Vagina (tissue), 2 donors: Measurements from ENCODE around the gene RNF182. TPM values are rescaled to one million over a fixed set of nuclear protein-coding genes. Genes with fewer than 3 reads are reported as not detected.

Experiments used
- DNase-seq, 2 donors: peaks; one replicate each; pipeline ENCODE4 v3.0.0-alpha.2; 2017; ENCODE audit errors: extremely low spot score in 2 of 2
- H3K27ac ChIP-seq: fragments of 200-600 bp; sonication (generic); one replicate; pipeline ENCODE4 v1.5.1; 2019
- H3K27me3 ChIP-seq: fragments of 200-600 bp; sonication (generic); one replicate; pipeline ENCODE4 v1.5.1; 2019
- H3K36me3 ChIP-seq, 2 donors: fragments of 200-600 bp; sonication (generic); one replicate each; pipeline ENCODE4 v1.5.1; 2017 to 2019
- H3K4me1 ChIP-seq: fragments of 200-600 bp; sonication (generic); one replicate; pipeline ENCODE4 v1.5.1; 2019
- H3K4me3 ChIP-seq, 2 donors: fragments of 200-600 bp; sonication (generic); 1 replicate in 1 of 2; 2 replicates in 1 of 2; pipeline ENCODE4 v1.5.1; 2016 to 2019
- H3K9me3 ChIP-seq: fragments of 200-600 bp; sonication (generic); one replicate; pipeline ENCODE4 v1.5.1; 2019
- CTCF ChIP-seq, 3 experiments: fragments of 450-650 bp in 2 of 3; fragments of 200-600 bp in 1 of 3; sonication (generic) in 1 of 3; IDR thresholded peaks; one replicate each; pipeline ENCODE4 v1.5.1; 2017 to 2019; ENCODE audit warnings: antibody characterized with exemption in 3 of 3, mild to moderate bottlenecking in 2 of 3, moderate library complexity in 2 of 3
- POLR2A ChIP-seq, 2 donors: fragments of 450-650 bp; IDR thresholded peaks; one replicate each; pipeline ENCODE4 v1.6.1; 2017; ENCODE audit warnings: antibody characterized with exemption in 2 of 2, mild to moderate bottlenecking in 2 of 2, moderate library complexity in 2 of 2
- POLR2AphosphoS5 ChIP-seq, 2 donors: sonication (generic); formaldehyde crosslinking; IDR thresholded peaks; one replicate each; pipeline ENCODE4 v1.9.0; 2017; ENCODE audit warnings: antibody characterized with exemption in 2 of 2, mild to moderate bottlenecking in 2 of 2, low read depth in 1 of 2; ENCODE audit not compliant: insufficient read depth in 1 of 2
- intact Hi-C: fragments of 100-400 bp; cut with DNase I; formaldehyde crosslinking; loops from one replicate; pipeline ENCODE4 v1.15.1; 2023
- total RNA-seq: library from RNA; depleted of rRNA; stranded (reverse); fragments of >200 nt; gene quantifications from one replicate; pipeline ENCODE4 v1.2.3, GENCODE V29; 2016

RNF182 gene
- total RNA-seq, 1 donor from 2014 or later = 2.2 TPM

DNA sequence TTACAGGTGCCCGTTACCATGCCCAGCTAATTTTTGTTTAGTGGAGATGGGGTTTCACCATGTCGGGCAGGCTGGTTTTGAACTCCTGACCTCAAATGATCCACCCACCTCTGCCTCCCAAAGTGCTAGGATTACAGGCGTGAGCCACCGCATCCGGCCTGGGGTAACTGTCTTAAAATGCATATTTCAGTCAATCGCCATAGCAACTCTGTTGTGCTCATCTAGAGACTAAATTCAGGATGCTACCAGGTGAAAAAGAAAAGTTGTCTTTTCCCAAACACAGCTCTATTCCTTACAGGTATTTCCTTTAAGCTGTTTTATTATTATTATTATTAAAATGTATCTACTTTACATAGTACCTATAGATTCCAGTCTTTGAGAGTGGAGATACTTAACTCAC is 66.6 kb downstream of the RNF182 start:
- Histone ChIP-seq H3K27ac (no peak overlapping the region), H3K4me1 (peaks cover 7% of the 10 kb centered on the region)

DNA sequence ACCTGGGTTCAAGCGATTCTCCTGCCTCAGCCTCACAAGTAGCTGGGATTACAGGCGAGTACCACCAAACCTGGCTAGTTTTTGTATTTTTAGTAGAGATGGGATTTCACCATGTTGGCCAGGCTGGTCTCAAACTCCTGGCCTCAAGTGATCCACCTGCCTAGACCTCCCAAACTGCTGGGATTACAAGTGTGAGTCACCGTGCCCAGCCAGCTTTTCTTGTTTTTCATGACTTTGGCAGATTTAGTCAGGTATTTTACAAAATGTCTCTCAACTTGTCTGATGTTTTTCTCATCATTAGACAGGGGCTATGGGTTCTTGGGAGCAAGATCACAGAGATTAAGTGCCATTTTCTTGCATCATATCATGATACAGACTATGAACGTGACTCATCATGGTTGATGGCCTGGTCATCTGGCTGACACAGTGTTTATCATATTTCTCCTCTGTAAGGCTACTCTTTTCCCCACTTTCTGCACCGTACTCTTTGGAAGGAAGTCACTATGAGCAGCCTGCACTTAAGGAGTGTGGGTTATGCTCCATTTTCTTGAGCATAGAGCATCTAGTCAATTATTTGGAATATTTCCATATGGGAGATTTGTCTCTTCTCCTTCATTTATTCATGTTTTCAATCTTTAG is 67.8 kb downstream of the RNF182 start:
- Histone ChIP-seq H3K27me3 (no peaks in the 10 kb centered on the region), H3K36me3 (no peaks in the 10 kb centered on the region), H3K27ac (no peak overlapping the region), H3K4me1 (peaks cover 7% of the 10 kb centered on the region), H3K4me3 (no peak overlapping the region), H3K9me3 (no peaks in the 10 kb centered on the region)
- intact Hi-C loops = no loop called here
- DNase-seq = no peak
- no peak for TF ChIP-seq POLR2AphosphoS5 (IDR thresholded peaks at IDR 0.05; ENCODE audit: insufficient read depth in 1 of 2, low read depth in 1 of 2)
- no peak for TF ChIP-seq POLR2A (IDR thresholded peaks at IDR 0.05)
- no peak for TF ChIP-seq CTCF (IDR thresholded peaks at IDR 0.05)

More for the DNA sequence above, 66.6 kb downstream of the RNF182 start:
- Histone ChIP-seq H3K27me3 (no peaks in the 10 kb centered on the region), H3K9me3 (no peaks in the 10 kb centered on the region), H3K4me3 (no peak overlapping the region), H3K36me3 (no peaks in the 10 kb centered on the region)
- intact Hi-C loops = no loop called here
- TF ChIP-seq POLR2A (IDR thresholded peaks at IDR 0.05) (no peak), CTCF (IDR thresholded peaks at IDR 0.05) (no peak), POLR2AphosphoS5 (IDR thresholded peaks at IDR 0.05; ENCODE audit: insufficient read depth in 1 of 2, low read depth in 1 of 2) (no peak)
- no peak for DNase-seq

GRCh38 chr6:13993416-13993815 is 68.7 kb downstream of the RNF182 start:
- Histone ChIP-seq H3K27me3 (no peaks in the 10 kb centered on the region), H3K36me3 (no peaks in the 10 kb centered on the region), H3K9me3 (no peaks in the 10 kb centered on the region), H3K4me3 (no peak overlapping the region), H3K4me1 (peaks cover 7% of the 10 kb centered on the region), H3K27ac (no peak overlapping the region)
- TF ChIP-seq POLR2AphosphoS5 (IDR thresholded peaks at IDR 0.05; ENCODE audit: insufficient read depth in 1 of 2, low read depth in 1 of 2) (no peak), POLR2A (IDR thresholded peaks at IDR 0.05) (no peak), CTCF (IDR thresholded peaks at IDR 0.05) (no peak)
- no peak for DNase-seq
- intact Hi-C loops = no loop called here

DNA sequence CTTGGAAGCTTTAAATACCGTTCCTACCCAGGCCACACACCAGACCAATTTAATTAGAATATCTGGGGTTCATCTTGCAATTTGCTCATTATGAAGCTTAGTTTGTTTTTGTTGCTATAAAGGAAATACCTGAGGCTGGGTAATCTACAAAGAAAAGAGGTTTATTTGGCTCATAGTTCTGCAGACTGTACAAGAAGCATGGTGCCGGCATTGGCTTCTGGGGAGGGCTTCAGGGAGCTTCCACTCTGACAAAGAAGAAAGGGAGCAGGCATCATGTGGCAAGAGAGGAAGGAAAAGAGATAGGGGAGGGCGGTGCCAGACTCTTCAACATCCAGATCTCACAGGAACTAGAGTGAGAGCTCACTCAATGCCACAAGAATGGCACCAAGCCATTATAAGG is 73.6 kb downstream of the RNF182 start:
- no peak for DNase-seq
- Histone ChIP-seq H3K4me3 (no peak overlapping the region), H3K27ac (no peak overlapping the region), H3K9me3 (no peaks in the 10 kb centered on the region), H3K36me3 (no peaks in the 10 kb centered on the region), H3K27me3 (no peaks in the 10 kb centered on the region), H3K4me1 (no peaks in the 10 kb centered on the region)
- TF ChIP-seq POLR2A (IDR thresholded peaks at IDR 0.05) (no peak), POLR2AphosphoS5 (IDR thresholded peaks at IDR 0.05; ENCODE audit: insufficient read depth in 1 of 2, low read depth in 1 of 2) (no peak), CTCF (IDR thresholded peaks at IDR 0.05) (no peak)
- intact Hi-C loops = no loop called here

DNA sequence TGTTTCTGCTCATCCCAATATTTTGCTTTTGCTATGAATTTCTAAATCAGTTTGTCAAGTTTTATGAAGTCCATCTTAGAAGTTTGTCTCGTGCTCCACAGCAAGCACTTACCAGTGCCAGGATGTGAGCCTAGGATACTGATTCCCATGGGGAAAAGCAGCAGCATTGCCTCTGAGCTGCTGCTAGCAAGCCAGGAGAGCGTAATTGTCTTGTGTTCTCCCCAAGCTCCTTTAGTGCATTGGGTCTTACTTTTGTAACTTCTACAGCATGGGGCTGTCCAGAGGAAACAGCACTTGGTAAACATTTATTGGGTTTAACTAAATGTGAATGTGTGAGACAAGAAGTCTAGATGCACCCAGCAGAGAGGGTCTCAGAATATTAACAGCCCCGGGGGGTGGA is 76.1 kb downstream of the RNF182 start:
- no peak overlapping the region for H3K4me3 ChIP-seq
- no peaks in the 10 kb centered on the region for H3K4me1 ChIP-seq
- intact Hi-C loops = no loop called here
- no peaks in the 10 kb centered on the region for H3K36me3 ChIP-seq
- no peaks in the 10 kb centered on the region for H3K27me3 ChIP-seq
- DNase-seq = no peak
- H3K27ac ChIP-seq = no peak overlapping the region
- no peaks in the 10 kb centered on the region for H3K9me3 ChIP-seq
- TF ChIP-seq POLR2A (IDR thresholded peaks at IDR 0.05) (no peak), CTCF (IDR thresholded peaks at IDR 0.05) (no peak), POLR2AphosphoS5 (IDR thresholded peaks at IDR 0.05; ENCODE audit: insufficient read depth in 1 of 2, low read depth in 1 of 2) (no peak)
